GM19043 (cell line): Measurements from ENCODE around the gene TBC1D2B.
A peak's percentile ranks its signal among the peaks of the same experiment; 100 is the strongest.

ENCODE experiments used
- ATAC-seq: cut with Tn5 transposase; IDR thresholded peaks from one replicate; pipeline ENCODE4 v1.9.1; 2021; ENCODE audit warnings: low read depth; ENCODE audit not compliant: unreplicated experiment

Gene TBC1D2B

DNA sequence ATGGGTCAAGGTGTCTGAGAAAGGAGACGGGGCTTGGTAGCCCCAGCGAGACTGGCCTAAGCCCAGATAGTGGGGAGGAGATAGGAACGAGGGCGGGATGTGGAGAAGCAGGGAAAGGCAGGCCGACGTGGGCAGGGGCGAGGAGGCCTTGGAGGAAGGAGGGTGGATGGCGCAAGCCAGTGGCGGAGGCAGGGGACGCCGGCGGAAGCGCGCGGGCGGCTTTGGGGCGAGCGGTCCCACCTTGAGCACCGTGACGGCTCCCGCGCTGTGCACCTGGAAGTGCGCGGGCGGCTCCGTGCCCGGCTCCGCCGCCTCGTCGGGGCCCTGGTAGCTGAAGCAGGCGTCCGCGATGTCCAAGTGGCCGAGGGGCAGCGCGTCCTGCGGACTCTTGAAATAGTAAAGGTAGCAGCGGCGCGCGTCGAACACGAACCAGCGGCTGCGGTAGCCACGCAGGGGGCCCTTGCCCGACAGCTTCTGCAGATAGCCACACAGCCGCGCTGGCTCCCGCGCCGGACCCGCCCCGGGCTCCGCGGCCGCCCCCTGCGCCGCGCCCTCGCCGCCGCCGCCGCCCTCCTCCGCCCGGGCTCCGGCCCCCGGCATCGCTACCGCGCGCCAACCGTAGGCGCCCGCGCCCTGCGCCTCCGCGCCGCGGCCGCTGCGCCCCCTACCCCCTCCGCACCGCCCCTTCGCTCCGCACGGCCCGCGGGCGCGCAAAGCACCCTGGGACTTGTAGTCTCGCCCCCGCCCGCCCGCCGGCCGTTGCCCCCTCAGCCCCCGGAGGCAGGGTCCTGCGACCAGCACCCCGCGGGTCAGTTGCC lies at the start of gene TBC1D2B:
Gene TBC1D2B (minus strand): TSS at position 659 of the 818 bp plus-strand sequence. CDS start 59 bp downstream, at position 600.
- no peak for ATAC-seq

GRCh38 chr15:78125267-78125666 lies 47.8 kb upstream of the TBC1D2B start:
- ATAC-seq, result no peak

- ATAC-seq, result no peak
Measured at GRCh38 chr15:78120523-78120922, 43.0 kb upstream of the TBC1D2B start.

DNA sequence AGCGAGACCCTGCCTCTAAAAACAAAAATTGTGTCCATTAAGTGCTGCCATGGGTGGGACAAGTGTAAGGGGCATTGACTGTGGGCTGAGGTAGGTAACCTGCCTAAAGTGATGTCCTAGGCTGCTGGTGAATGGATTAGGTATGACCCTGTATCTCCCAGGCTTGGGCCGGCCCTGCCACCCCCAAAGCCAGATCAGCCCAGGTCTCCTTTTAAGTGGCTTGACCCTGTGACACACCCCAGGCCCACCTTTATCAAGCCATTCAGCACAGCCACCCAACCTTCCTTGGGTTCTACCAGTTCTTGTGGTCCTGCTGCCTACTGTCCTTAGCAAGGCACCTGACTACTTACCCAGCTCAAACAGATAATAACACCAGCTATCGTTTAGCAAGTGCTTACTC lies 35.0 kb upstream of the TBC1D2B start:
- ATAC-seq, result no peak

DNA sequence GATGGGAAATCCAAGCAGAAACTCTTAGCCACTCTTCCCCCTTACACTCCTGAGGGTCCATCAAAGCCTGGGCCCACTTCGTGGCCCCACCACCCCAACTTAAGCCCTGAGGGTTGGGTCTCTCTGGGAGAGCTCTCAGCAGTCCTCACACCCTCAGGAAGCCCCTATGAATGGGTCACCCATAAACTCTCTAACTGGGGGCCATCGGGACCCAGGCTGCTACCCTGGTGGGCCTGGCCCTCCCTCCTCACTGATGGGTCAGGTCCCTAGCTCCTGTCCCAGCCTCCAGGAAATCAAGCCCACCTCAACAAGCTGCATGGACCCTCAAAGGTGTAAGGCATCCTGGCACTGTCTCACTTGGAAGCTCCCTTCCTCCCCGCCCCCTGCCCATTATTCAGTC lies 34.3 kb upstream of the TBC1D2B start:
- no peak for ATAC-seq

DNA sequence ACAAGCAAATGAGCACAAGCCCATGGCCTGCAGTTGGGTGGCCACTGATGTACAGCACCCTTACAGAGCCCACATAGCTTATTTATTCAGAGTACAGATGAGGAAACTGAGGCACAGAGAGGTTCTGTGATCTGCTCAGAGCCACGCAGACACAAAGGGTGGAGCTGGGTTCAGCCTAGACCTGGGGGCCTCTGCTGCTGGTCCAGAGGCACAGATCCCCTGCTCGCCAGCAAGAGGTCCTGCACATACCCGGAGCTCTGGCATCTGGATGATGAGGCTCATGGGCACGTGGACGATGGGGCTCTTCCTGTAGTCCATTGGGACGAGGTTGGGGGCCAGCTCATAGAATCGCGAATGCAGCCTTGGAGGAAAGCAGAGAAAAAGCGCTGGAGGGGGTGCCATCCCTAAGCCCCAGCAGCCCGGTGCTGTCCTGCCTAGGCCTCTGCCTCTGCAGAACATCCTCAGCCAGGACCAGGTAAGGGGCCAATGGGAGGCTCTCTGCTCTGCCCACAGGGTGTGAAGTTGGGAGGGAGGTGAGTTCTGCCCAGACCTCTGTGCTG lies 33.5 kb upstream of the TBC1D2B start:
- no peak for ATAC-seq

GRCh38 chr15:78110096-78110495 lies 32.6 kb upstream of the TBC1D2B start:
- ATAC-seq, result no peak

DNA sequence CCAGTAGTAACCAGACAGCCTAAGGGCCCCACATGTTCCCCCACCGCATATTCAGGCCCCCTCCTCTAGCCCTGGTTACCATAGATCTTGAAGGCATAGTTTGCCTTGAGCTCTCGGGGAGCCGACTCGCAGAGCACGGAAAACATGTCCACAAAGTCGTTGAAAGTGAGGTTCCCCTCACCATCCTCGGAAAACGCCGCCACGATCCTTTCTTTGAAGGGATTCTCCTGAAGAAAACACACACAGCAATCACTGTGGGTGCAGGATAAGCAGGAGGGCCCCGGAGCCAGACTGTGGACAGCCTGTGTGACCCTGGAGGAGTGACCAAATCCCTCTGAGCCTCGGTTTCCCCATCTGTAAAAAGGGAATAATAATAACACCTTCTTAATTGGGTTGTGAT lies 31.6 kb upstream of the TBC1D2B start:
- no peak for ATAC-seq

DNA sequence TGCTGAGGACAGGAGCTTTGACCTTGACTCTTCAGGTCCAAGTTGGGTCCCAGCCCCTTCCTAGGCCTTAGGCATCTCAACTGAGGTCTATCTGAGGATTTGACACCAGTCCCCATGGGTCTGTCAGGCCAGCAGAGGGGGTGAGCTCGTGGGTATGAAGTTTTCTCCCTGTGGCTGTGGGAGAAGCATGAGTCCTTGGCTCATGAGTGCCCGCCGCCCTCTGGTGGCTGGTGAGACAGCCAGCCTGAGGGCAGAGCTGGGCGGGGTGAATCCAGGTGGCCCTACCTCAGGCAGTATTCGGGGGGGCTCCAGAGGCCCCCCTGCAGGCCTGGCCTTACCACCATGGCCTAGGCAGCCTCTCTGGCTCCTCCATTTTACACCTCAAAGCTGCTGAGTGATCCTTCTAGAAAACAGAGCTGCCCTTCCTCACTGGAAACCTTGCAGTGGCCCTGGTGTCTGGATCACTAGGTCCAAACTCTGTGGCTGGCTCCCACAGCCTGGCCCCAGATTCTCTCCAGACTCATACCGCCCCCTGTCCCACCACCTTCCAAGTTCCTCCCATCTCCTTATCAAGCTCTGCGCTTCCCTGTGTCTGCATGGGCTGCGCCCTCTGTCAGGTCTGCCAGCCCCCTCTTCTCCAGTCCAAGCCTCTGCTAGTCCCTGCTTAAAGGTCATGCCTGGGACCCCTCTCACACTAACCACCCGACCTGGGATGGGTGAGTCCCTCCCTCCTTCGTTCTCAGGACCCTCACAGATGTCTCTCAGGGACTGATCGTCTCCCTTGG lies 31.0 kb upstream of the TBC1D2B start:
- no peak for ATAC-seq

DNA sequence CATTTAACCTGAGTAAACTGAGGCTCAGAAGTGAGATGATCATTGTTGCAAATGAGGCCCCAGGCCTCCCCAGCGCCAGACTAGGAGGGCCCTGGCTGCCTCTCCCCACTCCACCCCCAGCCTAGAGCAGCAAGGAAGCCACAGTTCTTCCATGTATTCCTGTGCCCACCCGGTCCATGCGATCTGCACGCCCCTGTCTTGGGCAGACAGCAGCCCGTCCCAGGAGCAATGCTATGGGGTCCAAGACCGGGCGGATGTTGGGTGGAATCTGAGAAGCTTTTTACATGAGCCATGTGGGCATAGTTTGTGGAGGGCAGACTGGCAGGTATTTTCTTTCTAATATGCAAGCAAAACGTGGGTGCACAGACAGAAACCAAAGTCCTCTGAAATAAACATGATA lies 30.0 kb upstream of the TBC1D2B start:
- ATAC-seq, result no peak

DNA sequence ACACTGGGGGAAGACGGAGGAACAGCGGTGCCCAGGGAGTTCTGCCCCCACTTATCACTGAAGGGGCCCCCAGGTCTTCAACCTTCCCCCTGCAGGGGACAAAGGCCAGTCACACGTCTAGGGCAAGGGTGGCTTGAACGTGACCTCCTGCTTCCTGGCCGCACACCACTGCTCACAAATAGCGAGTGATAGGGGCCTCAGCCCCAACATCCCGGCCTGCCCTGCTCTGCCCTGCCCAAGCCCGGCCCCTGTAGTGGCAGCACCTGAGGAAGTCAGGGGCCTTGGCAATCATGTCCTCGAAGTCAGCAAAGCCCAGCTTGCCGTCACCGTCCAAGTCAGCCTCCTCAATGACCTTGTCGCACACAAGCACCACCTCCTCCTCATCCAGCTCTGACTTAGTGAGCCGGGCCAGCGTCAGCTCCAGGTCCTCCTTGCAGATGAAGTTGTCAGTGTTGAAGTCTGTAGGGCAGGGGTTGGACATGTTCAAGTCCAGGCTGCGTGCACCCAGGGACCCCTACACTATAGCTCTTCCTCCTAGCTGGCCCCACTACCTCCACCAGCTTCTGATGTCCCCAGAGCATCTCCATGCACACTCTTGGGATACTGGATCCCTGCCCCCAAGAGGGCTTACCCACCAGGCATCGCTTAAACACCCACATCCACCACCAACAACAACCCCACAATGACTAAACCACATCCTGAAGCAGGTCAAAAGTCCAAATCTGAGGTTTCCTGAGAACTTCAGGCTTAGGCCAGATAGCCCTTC lies 28.1 kb upstream of the TBC1D2B start:
- ATAC-seq, result no peak

DNA sequence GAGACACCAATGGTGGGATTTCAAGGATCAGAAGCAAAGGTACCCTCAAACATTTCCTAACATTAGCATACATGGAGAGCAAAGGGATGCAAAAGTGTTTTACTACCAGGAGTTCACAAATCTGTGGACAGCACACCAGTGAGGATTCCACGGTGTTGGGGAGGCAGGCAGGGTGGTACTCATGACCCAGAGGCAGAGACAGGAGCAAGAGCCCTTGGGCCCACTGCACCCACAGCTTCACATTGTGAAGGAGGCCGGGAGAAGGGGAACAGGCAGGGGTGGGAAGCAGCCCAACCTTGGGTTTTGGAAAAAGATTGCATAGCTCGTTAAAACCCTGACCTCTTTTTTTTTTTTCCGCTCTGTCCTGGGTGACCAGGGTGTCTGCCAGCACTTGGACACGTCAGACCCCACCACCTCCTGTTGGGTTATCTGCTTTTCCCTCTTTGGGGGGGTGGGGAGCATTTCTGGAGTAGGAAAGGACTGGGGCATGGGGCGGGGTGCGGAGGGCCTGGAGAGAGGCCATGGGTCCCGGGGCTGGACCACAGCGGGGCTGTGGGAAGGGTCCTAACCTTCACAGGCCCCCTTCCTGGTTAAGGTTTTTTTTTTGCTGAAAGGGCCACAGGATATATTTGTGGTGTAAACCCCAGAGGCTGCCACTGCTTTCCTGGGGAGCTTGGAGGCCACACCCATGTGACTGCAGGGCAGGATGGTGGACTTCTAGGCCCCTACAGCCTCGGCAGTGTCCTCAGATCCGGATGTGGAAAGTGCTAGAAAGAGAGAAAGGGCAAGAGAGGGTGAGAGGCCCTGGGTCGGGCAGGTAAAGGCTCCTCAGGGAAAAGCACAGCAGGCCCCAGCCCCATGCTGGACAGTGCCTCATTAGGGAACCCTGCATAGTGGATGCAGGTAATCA lies 27.3 kb upstream of the TBC1D2B start:
- no peak for ATAC-seq

DNA sequence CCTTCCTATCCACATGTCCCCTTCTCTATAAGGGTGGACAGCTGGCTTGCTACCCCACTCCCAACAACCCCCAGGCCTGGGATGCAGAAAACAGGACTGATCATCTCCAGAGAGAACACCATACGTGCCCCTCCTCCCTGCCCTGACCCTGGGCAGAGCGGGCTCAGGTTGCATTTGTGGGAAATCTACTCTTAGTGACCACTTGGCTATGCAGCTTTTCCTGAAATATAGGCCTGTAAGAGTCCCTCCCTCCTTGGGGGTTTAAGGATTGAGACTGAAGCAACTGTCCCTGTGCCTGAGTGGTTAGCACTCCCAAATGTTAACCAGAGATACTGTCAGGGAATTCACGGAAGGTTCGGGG lies 26.6 kb upstream of the TBC1D2B start:
- peak; percentile 21 for ATAC-seq

- ATAC-seq, result peak; percentile 88
Measured at GRCh38 chr15:78103406-78104118, 26.1 kb upstream of the TBC1D2B start.

DNA sequence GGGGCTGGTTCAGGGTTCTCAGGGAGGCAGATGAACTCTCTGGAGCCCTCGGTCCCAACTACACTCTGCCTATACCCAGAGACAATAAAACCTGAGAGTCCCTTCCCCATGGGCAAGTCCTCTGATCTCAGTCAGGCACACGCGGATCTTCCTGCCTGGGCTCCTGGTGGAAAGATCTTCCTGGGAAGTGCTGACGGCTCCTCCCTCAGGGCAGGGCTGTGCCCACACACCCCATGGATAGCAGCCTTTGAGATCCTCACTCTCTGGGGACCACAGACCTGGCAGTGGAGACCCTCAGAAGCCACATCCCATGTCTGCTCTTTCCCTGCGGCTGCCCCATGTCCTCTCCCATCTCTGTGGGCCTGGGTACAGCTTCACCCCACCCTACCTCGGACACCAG lies 25.2 kb upstream of the TBC1D2B start:
- no peak for ATAC-seq

DNA sequence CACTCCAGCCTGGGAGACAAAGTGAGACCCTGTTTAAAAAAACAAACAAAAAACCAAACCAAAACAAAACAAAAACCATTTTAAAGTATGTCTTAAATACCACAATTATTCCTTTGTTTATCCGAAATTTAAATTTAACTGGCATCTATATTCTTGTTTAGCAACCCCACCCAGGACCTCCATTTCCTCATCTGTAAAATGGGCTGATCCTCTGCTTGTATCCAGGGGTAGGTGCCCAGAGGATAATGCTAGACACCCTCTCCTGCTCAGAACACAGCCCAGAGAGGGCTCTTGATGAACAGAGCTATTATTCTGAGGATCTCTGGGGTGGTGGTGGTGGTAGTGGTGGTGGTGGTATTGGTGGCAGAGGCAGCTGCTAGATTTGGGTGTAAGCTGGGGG lies 24.7 kb upstream of the TBC1D2B start:
- ATAC-seq, result no peak

DNA sequence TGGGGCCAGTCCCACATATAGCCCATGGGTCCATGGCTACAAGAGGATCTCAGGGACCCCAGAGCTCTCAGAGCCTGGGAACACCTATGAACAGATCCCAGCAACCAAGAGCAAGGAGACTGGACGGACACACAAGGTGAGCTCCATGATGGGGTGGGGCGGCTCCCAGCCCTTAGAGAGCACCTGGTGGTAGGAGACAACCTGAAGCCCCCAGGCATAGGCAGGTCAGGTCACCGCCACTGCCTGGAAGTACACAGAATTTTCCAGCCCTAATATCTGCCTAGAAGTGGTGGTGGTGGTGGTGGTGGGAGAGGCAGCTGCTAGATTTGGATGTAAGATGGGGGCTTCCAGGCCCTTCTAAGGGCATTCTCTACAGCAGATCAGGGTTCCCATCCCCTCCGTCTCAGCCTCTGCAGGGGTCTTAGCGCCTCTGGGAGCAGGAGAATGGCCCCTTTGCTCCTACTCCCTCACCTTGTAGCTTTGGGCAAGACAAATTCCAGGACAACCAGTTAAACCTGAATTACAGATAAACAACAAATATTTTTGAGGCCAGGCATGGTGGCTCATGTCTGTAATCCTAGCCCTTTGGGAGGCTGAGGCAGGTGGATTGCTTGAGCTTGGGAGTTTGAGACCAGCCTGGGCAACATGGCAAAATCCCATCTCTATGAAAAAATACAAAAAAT lies 24.1 kb upstream of the TBC1D2B start:
- ATAC-seq, result no peak

- ATAC-seq, result no peak
Measured at GRCh38 chr15:78100886-78101285, 23.4 kb upstream of the TBC1D2B start.
